Body of pancreas (tissue), 4 donors: ENCODE results near the gene SERPINA9.

Experiments used
- CTCF ChIP-seq, 7 experiments: fragments of 450-650 bp in 4 of 7; fragments of 200-600 bp in 3 of 7; sonication (generic) in 3 of 7; IDR thresholded peaks; one replicate each; pipeline ENCODE4 v1.5.1; 2016 to 2019; ENCODE audit warnings: antibody characterized with exemption in 7 of 7
- POLR2A ChIP-seq, 3 donors: fragments of 450-650 bp; IDR thresholded peaks; one replicate each; pipeline ENCODE4 v1.6.1; 2016; ENCODE audit warnings: antibody characterized with exemption in 3 of 3, mild to moderate bottlenecking in 2 of 3

- TF ChIP-seq CTCF (IDR thresholded peaks at IDR 0.05) = no peak
- TF ChIP-seq POLR2A (IDR thresholded peaks at IDR 0.05) = no peak
Measured at GRCh38 chr14:94458096-94458495, 17.9 kb downstream of the SERPINA9 start.
